ENCODE data around the gene PPIE. TPM values are rescaled to one million over a fixed set of nuclear protein-coding genes. Genes with fewer than 3 reads are reported as not detected.
"Not testable (repeated sequence)": the region's sequence is repeated elsewhere in the genome, so short reads cannot be mapped to it uniquely, and the experiment has no call there.

The PPIE gene
- total RNA-seq, 2 experiments from 2014 or later: 66.9 to 68.0 TPM

DNA sequence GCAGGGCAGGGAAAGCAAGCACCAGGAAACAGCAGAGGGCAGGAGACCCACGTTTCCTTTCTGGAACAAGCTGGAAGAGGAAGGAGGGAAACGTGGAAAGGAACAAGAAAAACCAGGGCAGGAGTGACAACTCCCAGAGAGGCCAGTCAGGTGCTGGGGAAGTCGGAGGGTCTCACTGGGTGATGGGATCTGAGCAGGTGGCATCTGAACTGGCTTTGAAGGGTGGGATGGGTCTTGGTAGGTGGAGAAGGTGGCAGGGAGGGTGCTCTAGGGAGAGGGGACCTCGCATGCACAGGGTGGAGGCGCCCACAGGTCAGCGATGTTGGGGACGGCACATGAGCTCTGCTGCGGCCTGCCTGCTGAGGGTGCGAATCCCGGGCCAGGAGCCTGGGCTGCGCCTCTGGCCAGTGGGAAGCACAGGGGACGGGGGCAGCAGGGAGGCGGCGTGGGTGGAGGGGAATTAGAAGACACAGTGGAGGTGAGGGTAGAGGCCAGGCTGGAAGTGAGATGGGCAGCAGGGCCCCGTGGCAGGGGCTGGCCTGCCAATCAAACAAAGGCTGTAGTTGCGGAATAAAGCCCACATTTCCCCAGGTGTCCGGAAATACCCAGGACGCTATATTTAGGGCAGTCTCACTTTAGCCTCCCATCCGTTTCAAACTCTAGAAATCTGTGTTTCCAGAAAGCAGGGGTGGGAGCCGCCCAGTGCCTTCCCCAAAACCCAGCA is 37.2 kb downstream of the PPIE start:
- not testable (repeated sequence) for H3K27ac Mint-ChIP-seq, DNase-seq, H3K4me3 Mint-ChIP-seq, H3K9me3 Mint-ChIP-seq, H3K27me3 Mint-ChIP-seq, H3K36me3 Mint-ChIP-seq, H3K4me1 Mint-ChIP-seq

DNA sequence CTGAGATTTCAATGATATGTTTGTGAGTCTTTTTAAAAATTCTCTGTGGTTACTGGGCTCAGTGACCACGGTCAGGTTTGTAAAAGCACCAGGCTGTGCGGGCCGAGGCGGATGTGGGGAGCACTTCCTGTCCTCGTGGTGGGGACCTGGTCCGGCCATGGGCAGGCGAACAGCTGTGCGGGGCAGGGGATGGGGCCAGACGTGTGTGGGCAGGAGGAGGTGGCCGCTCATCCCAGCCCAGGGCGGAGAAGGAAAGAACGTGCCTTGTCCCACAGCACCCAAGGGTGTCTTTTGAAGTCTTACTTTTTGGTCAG is 37.7 kb downstream of the PPIE start:
- Mint-ChIP-seq H3K36me3 (no peaks in the 10 kb centered on the region), H3K27ac (no peak overlapping the region), H3K4me1 (no peaks in the 10 kb centered on the region), H3K9me3 (no peaks in the 10 kb centered on the region), H3K4me3 (no peak overlapping the region), H3K27me3 (no peaks in the 10 kb centered on the region)
- no peak for DNase-seq

DNA sequence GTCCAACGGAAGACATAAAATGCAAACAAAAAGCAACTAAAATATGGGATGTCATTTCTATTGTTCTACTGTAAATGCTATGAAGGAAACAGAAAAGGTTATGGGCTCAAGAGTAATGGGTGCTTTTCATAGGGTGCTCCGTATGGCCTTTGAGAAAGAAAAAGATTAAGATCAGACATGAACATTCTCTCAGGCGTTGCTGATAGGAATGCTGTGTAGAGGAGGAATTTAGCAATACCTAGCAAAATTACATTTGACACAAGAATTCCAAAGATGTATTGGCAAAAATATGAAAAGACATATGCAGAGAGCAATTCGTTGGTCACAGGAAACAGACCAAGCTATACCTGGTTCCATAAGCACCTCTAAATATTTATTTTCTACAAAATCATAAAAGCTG is 38.2 kb downstream of the PPIE start:
- no peaks in the 10 kb centered on the region for H3K27me3 Mint-ChIP-seq
- H3K9me3 Mint-ChIP-seq: no peaks in the 10 kb centered on the region
- no peak for DNase-seq
- no peak overlapping the region for H3K27ac Mint-ChIP-seq
- H3K4me1 Mint-ChIP-seq: no peaks in the 10 kb centered on the region
- H3K36me3 Mint-ChIP-seq: no peaks in the 10 kb centered on the region
- no peak overlapping the region for H3K4me3 Mint-ChIP-seq

DNA sequence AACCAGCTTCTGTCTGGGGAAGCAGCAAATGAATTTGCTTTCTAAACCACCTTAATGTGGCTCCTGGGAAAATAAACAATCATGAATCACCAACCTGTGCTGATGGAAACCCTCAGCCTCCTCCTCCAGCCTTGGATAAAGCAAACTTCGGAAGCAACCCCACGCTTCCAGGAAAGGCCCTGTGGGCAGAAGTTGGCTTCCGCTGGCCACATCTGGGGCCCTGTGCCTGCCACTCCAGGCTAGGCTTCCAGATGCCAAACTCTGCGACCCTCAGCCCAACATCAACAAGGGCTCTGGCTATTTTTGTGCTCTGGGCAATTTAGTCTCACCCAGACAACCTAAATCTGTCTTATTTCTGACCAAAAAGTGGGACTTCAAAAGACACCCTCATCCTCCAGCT is 38.6 kb downstream of the PPIE start:
- H3K4me3 Mint-ChIP-seq: no peak overlapping the region
- no peak overlapping the region for H3K27ac Mint-ChIP-seq
- H3K9me3 Mint-ChIP-seq: no peaks in the 10 kb centered on the region
- H3K36me3 Mint-ChIP-seq: no peaks in the 10 kb centered on the region
- H3K27me3 Mint-ChIP-seq: no peaks in the 10 kb centered on the region
- no peak for DNase-seq
- no peaks in the 10 kb centered on the region for H3K4me1 Mint-ChIP-seq

DNA sequence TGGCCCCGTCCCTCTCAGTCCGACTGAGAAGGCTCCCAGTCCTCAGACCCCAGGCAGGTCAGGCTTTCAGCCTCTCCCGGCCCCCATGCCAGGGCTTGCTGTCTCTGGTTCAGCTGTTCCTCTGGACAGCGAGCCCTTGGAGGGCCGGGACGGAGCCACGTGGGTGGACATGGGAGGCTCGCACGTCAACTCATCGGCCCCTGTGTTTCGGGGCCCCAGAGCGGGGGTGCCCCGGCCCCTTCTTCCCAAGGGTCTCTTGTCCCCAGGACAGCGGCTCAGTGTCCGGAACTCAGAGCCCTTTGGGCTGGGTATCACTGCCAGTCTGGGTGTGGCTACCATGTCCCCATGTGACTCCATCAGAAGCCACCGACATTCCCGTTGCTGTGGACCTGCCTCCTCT is 39.2 kb downstream of the PPIE start:
- H3K9me3 Mint-ChIP-seq, DNase-seq: not testable (repeated sequence)

DNA sequence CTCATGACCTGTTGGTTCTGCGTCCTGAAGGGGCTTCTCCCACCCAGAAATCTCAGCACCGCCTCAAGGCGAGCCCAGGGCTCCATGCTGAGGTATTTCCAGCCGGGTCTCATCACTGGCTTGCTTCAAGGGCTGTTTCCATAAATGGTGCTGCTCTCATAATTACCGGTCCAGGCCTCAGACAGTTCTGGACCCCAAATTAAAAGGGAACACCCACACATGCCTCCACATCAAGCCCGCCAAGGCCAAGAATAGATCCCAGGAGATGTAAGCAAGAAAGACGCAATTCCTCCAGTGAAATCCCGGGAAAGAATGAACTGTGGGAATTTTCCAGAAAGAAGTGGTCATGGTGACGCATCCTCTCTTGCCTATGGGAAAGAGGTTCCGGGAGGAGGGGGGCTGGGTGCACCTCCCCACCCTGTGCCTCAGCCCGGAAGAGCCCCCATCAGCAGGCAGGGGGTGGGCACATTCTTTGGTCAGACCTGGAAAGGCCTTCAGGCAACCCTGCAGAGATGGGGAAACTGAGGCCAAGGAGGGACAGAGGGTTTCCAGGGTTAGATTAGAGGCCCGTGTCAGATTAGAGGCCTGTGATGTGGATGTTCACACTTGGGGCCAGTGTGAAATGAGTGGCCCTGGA is 39.9 kb downstream of the PPIE start:
- not testable (repeated sequence) for H3K4me1 Mint-ChIP-seq, H3K27ac Mint-ChIP-seq, H3K27me3 Mint-ChIP-seq, H3K36me3 Mint-ChIP-seq, DNase-seq, H3K4me3 Mint-ChIP-seq, H3K9me3 Mint-ChIP-seq

More for the DNA sequence above, 39.2 kb downstream of the PPIE start:
- H3K27ac Mint-ChIP-seq, H3K36me3 Mint-ChIP-seq, H3K4me1 Mint-ChIP-seq, H3K4me3 Mint-ChIP-seq, H3K27me3 Mint-ChIP-seq: not testable (repeated sequence)

DNA sequence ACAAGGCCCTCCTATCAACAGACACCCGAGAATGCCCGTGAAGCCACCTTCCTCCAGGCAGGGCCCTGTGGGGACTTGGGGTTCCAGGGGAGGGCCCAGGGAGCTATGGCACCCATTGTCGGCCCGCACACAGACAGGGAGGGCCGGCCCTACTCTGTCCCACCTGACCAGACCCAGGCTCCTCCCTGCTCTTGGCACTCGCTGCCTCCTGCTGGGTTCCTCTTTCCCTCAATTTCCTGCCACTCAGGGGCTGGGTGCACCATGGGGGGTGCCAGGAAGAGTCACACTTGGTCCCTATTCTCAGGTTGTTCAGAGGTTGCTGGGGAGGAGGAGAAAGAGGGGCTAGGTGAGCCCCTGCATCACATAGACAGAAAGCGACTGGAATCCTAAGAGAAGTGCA is 40.5 kb downstream of the PPIE start:
- Mint-ChIP-seq H3K27ac (no peak overlapping the region), H3K27me3 (no peaks in the 10 kb centered on the region), H3K36me3 (no peaks in the 10 kb centered on the region), H3K9me3 (no peaks in the 10 kb centered on the region), H3K4me1 (no peaks in the 10 kb centered on the region), H3K4me3 (no peak overlapping the region)
- no peak for DNase-seq

DNA sequence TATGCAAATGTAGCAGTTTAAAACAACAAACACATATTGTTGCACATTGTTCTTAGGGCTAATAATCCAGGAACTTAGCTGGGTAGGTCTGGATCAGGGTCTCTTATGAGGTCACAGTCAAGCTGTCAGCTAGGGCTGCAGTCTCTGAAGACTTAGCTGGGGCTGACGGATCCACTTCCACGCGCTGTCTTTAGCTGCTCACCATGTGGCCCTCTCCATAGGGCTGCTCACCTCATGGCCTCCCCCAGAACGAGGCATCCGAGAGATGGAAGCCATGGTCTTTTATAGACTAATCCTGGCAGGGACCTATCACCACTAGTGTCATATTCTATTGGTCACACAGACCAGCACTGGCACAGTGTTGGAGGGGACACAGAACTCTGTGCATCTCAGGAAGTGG is 41.1 kb downstream of the PPIE start:
- no peaks in the 10 kb centered on the region for H3K36me3 Mint-ChIP-seq
- DNase-seq: no peak
- no peak overlapping the region for H3K27ac Mint-ChIP-seq
- H3K27me3 Mint-ChIP-seq: no peaks in the 10 kb centered on the region
- H3K9me3 Mint-ChIP-seq: no peaks in the 10 kb centered on the region
- no peak overlapping the region for H3K4me3 Mint-ChIP-seq
- H3K4me1 Mint-ChIP-seq: no peaks in the 10 kb centered on the region

DNA sequence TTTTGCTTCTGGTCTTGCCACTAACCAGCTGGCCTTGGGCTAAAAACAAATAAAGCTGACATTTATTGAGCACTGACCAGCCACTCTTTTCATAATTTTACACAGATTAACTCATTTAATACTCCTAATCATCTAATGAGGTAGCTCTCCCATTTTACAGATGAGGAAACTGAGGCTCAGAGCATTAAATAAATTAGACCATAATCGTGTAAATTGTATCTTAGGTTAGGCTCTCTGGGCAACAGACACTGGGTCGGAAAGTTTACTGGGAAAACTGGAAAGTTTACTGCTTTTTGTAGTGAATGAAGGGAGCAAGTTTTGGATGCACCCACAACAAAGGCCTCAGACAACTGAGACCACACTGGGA is 42.6 kb downstream of the PPIE start:
- no peaks in the 10 kb centered on the region for H3K4me1 Mint-ChIP-seq
- no peaks in the 10 kb centered on the region for H3K9me3 Mint-ChIP-seq
- no peak overlapping the region for H3K4me3 Mint-ChIP-seq
- no peaks in the 10 kb centered on the region for H3K36me3 Mint-ChIP-seq
- DNase-seq: no peak
- H3K27me3 Mint-ChIP-seq: no peaks in the 10 kb centered on the region
- no peak overlapping the region for H3K27ac Mint-ChIP-seq

DNA sequence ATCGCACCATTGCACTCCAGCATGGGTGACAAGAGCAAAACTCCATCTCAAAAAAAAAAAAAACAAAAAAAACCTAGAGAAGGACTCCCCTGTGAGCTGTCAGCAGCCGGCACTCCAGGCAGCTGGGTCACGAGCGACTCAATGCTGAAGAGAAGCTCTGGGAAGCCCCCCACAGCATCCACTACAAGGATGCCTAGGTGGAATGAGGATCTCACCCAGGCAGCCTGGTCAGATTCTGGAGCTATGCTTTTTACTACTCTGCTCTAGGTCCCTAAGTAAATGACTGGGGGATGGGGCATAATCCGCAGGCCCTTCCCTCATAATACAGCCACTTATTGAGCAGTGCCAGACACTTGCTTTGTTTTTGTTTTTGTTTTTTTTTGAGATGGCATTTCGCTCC is 43.4 kb downstream of the PPIE start:
- Mint-ChIP-seq H3K36me3 (no peaks in the 10 kb centered on the region), H3K27ac (no peak overlapping the region), H3K9me3 (no peaks in the 10 kb centered on the region), H3K27me3 (peaks cover 5% of the 10 kb centered on the region), H3K4me1 (no peaks in the 10 kb centered on the region), H3K4me3 (no peak overlapping the region)
- no peak for DNase-seq

DNA sequence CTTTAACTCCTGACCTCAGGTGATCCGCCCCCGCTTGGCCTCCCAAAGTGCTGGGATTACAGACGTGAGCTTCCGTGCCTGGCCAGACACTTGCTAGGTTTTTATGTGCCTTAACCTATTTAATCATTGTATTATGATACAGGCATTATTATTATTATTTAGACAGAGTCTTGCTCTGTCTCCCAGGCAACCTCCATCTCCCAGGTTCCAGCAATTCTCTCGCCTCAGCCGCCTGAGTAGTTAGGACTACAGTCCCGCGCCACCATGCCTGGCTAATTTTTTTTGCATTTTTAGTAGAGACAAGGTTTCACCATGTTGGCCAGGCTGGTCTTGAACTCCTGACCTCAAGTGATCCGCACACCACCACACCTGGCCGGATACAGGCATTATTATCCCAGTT is 44.0 kb downstream of the PPIE start:
- H3K4me3 Mint-ChIP-seq: not testable (repeated sequence)

DNA sequence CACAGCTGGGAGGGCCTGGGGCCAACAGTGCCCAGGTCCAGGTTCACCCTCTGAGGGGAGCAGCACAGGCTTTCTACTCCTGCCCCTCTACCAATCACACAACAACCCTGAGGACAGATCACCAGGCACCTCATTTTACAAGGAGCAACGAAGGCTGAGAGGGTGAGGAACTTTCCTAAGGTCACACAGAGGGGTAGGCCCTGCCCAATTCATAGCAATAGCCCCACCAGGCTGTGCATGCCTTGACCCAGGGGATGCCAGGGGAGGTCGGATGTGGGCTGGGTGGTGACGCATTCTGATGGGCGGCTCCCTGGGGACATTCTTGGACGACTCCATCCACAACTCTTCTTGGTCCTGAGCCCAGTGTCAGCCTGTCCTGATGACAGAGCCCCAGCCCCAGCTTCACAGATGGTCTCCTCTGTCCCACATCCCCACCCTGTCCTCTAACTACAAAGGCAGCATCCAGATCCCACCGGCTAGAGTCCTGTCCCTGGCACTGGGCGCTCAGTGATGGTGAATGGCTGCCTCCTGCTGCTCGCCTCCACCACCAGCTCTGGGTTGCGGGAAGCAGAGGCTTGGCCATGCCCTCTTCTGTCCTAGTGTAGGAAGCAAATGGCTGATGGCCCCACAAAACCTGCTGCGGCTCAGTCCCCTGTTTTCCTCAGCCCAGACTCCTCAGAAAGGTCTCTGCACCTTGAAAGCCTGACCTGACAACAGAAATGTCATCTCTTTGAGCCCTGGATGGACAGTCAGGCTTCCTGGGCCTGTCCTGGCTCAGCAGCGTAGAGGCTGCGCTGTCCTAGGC is 47.8 kb downstream of the PPIE start:
- peaks cover 30% of the 10 kb centered on the region for H3K27me3 Mint-ChIP-seq
- not testable (repeated sequence) for H3K9me3 Mint-ChIP-seq, H3K4me3 Mint-ChIP-seq, H3K27ac Mint-ChIP-seq, DNase-seq, H3K4me1 Mint-ChIP-seq, H3K36me3 Mint-ChIP-seq

More for the DNA sequence above, 44.0 kb downstream of the PPIE start:
- H3K4me1 Mint-ChIP-seq, H3K36me3 Mint-ChIP-seq, H3K27ac Mint-ChIP-seq, H3K9me3 Mint-ChIP-seq, DNase-seq: not testable (repeated sequence)
- H3K27me3 Mint-ChIP-seq: peaks cover 11% of the 10 kb centered on the region

DNA sequence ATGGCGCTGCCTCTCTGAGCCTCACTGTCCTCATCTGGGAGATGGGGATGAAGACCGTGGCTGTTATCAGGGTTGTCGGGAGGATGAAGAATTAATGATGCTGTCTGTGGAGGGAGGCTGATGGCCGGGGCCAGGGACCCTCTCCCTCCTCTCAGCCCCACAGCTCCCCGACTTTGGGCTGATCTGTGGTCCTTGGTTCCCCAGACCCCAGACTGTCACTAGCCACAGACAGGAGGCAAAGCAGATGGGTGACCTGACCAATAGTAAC is 48.4 kb downstream of the PPIE start:
- H3K36me3 Mint-ChIP-seq, H3K9me3 Mint-ChIP-seq, H3K27ac Mint-ChIP-seq, H3K4me3 Mint-ChIP-seq, H3K4me1 Mint-ChIP-seq, DNase-seq: not testable (repeated sequence)
- peaks cover 32% of the 10 kb centered on the region for H3K27me3 Mint-ChIP-seq

DNA sequence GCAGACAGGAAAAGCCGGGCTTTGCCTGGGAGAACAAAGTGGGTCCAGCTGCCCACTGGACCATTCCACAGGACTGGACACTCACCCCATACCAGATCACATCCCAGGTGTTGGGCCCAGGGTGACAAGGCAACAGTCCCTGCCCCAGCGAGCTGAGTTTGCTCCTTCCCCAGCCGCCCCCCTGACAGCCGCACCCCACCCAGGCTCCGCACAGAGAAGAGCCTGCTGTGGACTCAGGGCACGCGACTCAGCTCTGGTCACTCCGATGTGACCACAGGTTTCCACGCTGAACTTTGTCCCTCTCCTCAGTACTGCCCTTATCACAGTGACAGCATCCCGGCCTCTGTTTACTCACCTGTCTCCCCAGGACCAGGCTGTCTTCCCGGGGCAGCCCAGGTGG is 48.8 kb downstream of the PPIE start:
- H3K36me3 Mint-ChIP-seq: no peaks in the 10 kb centered on the region
- H3K27me3 Mint-ChIP-seq: peaks cover 35% of the 10 kb centered on the region
- peaks cover 4% of the 10 kb centered on the region for H3K4me1 Mint-ChIP-seq
- H3K27ac Mint-ChIP-seq: no peak overlapping the region
- no peak for DNase-seq
- no peaks in the 10 kb centered on the region for H3K9me3 Mint-ChIP-seq
- no peak overlapping the region for H3K4me3 Mint-ChIP-seq

DNA sequence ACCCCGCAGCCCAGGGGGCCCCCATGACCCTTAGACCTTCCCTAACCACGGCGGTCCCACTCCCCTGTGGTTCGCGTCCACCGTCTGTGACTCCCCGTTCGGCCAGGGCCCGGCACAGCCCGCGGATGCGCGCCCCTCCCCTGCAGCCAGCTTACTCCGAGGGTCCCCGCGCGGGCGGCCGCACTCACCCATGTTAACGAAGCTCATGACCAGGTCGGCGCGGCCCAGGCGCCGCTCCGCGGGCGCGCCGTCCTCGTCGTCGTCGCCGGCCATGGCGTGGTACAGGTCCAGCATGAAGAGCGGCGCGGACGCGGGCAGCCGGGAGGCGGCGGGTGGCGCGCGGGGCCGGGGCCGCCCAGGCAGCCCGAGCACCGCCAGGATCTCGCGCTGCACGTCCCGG is 49.3 kb downstream of the PPIE start:
- not testable (repeated sequence) for DNase-seq, H3K36me3 Mint-ChIP-seq, H3K4me1 Mint-ChIP-seq, H3K9me3 Mint-ChIP-seq, H3K4me3 Mint-ChIP-seq, H3K27ac Mint-ChIP-seq
- peaks cover 40% of the 10 kb centered on the region for H3K27me3 Mint-ChIP-seq

DNA sequence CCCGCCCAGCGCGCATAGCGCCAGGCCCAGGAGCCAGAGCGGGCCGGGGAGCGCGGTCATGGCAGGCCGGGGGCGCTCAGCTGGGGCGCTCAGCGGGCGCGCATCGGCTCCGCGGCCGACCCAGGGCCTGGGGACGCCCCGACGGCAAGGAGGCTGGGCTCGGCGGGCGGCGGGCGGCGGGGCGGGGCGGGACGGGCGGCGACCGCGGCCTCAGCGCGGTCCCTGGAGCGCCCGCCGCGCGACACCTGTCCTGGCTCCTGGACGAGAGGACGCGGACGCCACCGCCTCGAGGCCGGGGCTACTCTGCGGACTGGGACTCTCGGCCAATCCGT is 49.7 kb downstream of the PPIE start:
- Mint-ChIP-seq H3K9me3 (no peaks in the 10 kb centered on the region), H3K27ac (no peak overlapping the region), H3K36me3 (peaks cover 2% of the 10 kb centered on the region), H3K4me3 (no peak overlapping the region), H3K27me3 (peaks cover 44% of the 10 kb centered on the region), H3K4me1 (peaks cover 7% of the 10 kb centered on the region)
- DNase-seq: peak; percentile 8

Measured in activated naive CD8-positive, alpha-beta T cell treated with anti-CD3 and anti-CD28 coated beads for 36 hours (primary cell).